NCI-H2029 treated with DMSO at 0.1 percent for 48 hours (cell line): ENCODE results near the gene EXOC2.

Experiments used
- DNase-seq: peaks from one replicate; lab custom pipeline; 2025; lab: John Stamatoyannopoulos, UW

EXOC2 gene

GRCh38 chr6:493840-494239, 199.1 kb downstream of the EXOC2 start:
- DNase-seq, result no peak

GRCh38 chr6:492816-493414, 200.0 kb downstream of the EXOC2 start:
- no peak for DNase-seq

- DNase-seq, result no peak
Observed at GRCh38 chr6:492178-492577, 200.8 kb downstream of the EXOC2 start.

- no peak for DNase-seq
Observed at GRCh38 chr6:491233-491632, 201.7 kb downstream of the EXOC2 start.

- no peak for DNase-seq
Observed at GRCh38 chr6:490251-491037, 202.5 kb downstream of the EXOC2 start.

GRCh38 chr6:489762-490161, 203.2 kb downstream of the EXOC2 start:
- DNase-seq, result no peak

GRCh38 chr6:489001-489400, 203.9 kb downstream of the EXOC2 start:
- no peak for DNase-seq

GRCh38 chr6:487956-488355, 205.0 kb downstream of the EXOC2 start:
- DNase-seq, result no peak

GRCh38 chr6:485655-486170, 207.2 kb downstream of the EXOC2 start:
- DNase-seq, result no peak

- peak; percentile 24 for DNase-seq
Observed at GRCh38 chr6:484746-485145, 208.2 kb downstream of the EXOC2 start.

GRCh38 chr6:484086-484745, 208.7 kb downstream of the EXOC2 start:
- no peak for DNase-seq

GRCh38 chr6:475314-475713, 217.6 kb downstream of the EXOC2 start:
- no peak for DNase-seq

- no peak for DNase-seq
Observed at GRCh38 chr6:474453-475185, 218.3 kb downstream of the EXOC2 start.

GRCh38 chr6:473768-474452, 219.0 kb downstream of the EXOC2 start:
- no peak for DNase-seq

- DNase-seq, result no peak
Observed at GRCh38 chr6:473356-473755, 219.6 kb downstream of the EXOC2 start.

GRCh38 chr6:470901-471448, 222.0 kb downstream of the EXOC2 start:
- DNase-seq, result no peak

- no peak for DNase-seq
Observed at GRCh38 chr6:470051-470900, 222.7 kb downstream of the EXOC2 start.

GRCh38 chr6:467671-468082, 225.3 kb downstream of the EXOC2 start:
- DNase-seq, result no peak

- DNase-seq, result no peak
Observed at GRCh38 chr6:467111-467510, 225.8 kb downstream of the EXOC2 start.

- no peak for DNase-seq
Observed at GRCh38 chr6:466564-466963, 226.4 kb downstream of the EXOC2 start.
